ENCODE results near the gene CLN6. TPM values are rescaled to one million over a fixed set of nuclear protein-coding genes. Genes with fewer than 3 reads are reported as not detected.
"Not testable (repeated sequence)": the region's sequence is repeated elsewhere in the genome, so short reads cannot be mapped to it uniquely, and the experiment has no call there.

CLN6 gene
- total RNA-seq, 1 experiment from 2014 or later, result 31.4 TPM

GRCh38 chr15:68214838-68215254, 14.7 kb downstream of the CLN6 start:
- intact Hi-C loops (cut with micrococcal nuclease), result no loop called here

GRCh38 chr15:68213991-68214837, 15.3 kb downstream of the CLN6 start:
- H3K4me3 Mint-ChIP-seq (ENCODE audit: unreplicated experiment), result no peak overlapping the region
- peaks cover 6% of the 10 kb centered on the region for H3K4me1 Mint-ChIP-seq (ENCODE audit: insufficient read depth, unreplicated experiment)
- no peak for DNase-seq (ENCODE audit: unreplicated experiment)
- no peaks in the 10 kb centered on the region for H3K9me3 Mint-ChIP-seq (ENCODE audit: unreplicated experiment)
- peaks cover 22% of the 10 kb centered on the region for H3K36me3 Mint-ChIP-seq (ENCODE audit: insufficient read depth, unreplicated experiment)
- POLR2A ChIA-PET, result no interaction called here
- CTCF ChIA-PET, result interaction anchor here (0.6 to 1.5 kb wide), 2 partner anchors 12 to 1701 kb away, joined by 3 to 6 read pairs; no protein-coding TSS in a partner anchor
- intact Hi-C loops (cut with micrococcal nuclease), result no loop called here
- H3K27me3 Mint-ChIP-seq (ENCODE audit: insufficient read depth, unreplicated experiment), result no peaks in the 10 kb centered on the region
- no peak for TF ChIP-seq CTCF (IDR thresholded peaks at IDR 0.05; ENCODE audit: unreplicated experiment)
- no peak overlapping the region for H3K27ac Mint-ChIP-seq (ENCODE audit: low read depth, unreplicated experiment)
- BruUV-seq (replicated peaks), result no TSS peak

More at GRCh38 chr15:68214838-68215254, 14.7 kb downstream of the CLN6 start:
- POLR2A ChIA-PET, result no interaction called here
- BruUV-seq (replicated peaks), result no TSS peak
- Mint-ChIP-seq H3K27me3 (ENCODE audit: insufficient read depth, unreplicated experiment) (no peaks in the 10 kb centered on the region), H3K27ac (ENCODE audit: low read depth, unreplicated experiment) (peak overlapping the region; percentile 33), H3K4me3 (ENCODE audit: unreplicated experiment) (no peak overlapping the region), H3K4me1 (ENCODE audit: insufficient read depth, unreplicated experiment) (peaks cover 1% of the 10 kb centered on the region), H3K9me3 (ENCODE audit: unreplicated experiment) (no peaks in the 10 kb centered on the region), H3K36me3 (ENCODE audit: insufficient read depth, unreplicated experiment) (peaks cover 22% of the 10 kb centered on the region)
- CTCF ChIA-PET, result interaction anchor here (0.6 to 1.5 kb wide), 2 partner anchors 13 to 1702 kb away, joined by 3 to 6 read pairs; no protein-coding TSS in a partner anchor
- DNase-seq (ENCODE audit: unreplicated experiment), result no peak
- TF ChIP-seq CTCF (IDR thresholded peaks at IDR 0.05; ENCODE audit: unreplicated experiment), result no peak

- H3K36me3 Mint-ChIP-seq (ENCODE audit: insufficient read depth, unreplicated experiment), result peaks cover 17% of the 10 kb centered on the region
- H3K9me3 Mint-ChIP-seq (ENCODE audit: unreplicated experiment); H3K27ac Mint-ChIP-seq (ENCODE audit: low read depth, unreplicated experiment); BruUV-seq (replicated peaks); CTCF ChIA-PET; DNase-seq (ENCODE audit: unreplicated experiment); H3K4me3 Mint-ChIP-seq (ENCODE audit: unreplicated experiment); H3K27me3 Mint-ChIP-seq (ENCODE audit: insufficient read depth, unreplicated experiment); H3K4me1 Mint-ChIP-seq (ENCODE audit: insufficient read depth, unreplicated experiment); POLR2A ChIA-PET; intact Hi-C loops (cut with micrococcal nuclease): not testable (repeated sequence)
Observed at GRCh38 chr15:68213491-68213845, 16.1 kb downstream of the CLN6 start.

GRCh38 chr15:68211656-68212320, 17.7 kb downstream of the CLN6 start:
- H3K9me3 Mint-ChIP-seq (ENCODE audit: unreplicated experiment), result no peaks in the 10 kb centered on the region
- no peak overlapping the region for H3K4me3 Mint-ChIP-seq (ENCODE audit: unreplicated experiment)
- no peak overlapping the region for H3K27ac Mint-ChIP-seq (ENCODE audit: low read depth, unreplicated experiment)
- BruUV-seq (replicated peaks), result no TSS peak
- TF ChIP-seq CTCF (IDR thresholded peaks at IDR 0.05; ENCODE audit: unreplicated experiment), result no peak
- CTCF ChIA-PET, result interaction anchor here (0.5 to 2.2 kb wide), 5 partner anchors 8 to 26 kb away, joined by 3 to 17 read pairs (median 4); no protein-coding TSS in a partner anchor
- H3K4me1 Mint-ChIP-seq (ENCODE audit: insufficient read depth, unreplicated experiment), result peaks cover 6% of the 10 kb centered on the region
- no peak for DNase-seq (ENCODE audit: unreplicated experiment)
- no peaks in the 10 kb centered on the region for H3K27me3 Mint-ChIP-seq (ENCODE audit: insufficient read depth, unreplicated experiment)
- POLR2A ChIA-PET, result interaction anchor here (1.1 kb wide), 1 partner anchor 9 kb away, joined by 3 read pairs; no protein-coding TSS in a partner anchor
- peaks cover 14% of the 10 kb centered on the region for H3K36me3 Mint-ChIP-seq (ENCODE audit: insufficient read depth, unreplicated experiment)
- intact Hi-C loops (cut with micrococcal nuclease), result no loop called here
